ENCODE results near the gene BRAF.

DNA sequence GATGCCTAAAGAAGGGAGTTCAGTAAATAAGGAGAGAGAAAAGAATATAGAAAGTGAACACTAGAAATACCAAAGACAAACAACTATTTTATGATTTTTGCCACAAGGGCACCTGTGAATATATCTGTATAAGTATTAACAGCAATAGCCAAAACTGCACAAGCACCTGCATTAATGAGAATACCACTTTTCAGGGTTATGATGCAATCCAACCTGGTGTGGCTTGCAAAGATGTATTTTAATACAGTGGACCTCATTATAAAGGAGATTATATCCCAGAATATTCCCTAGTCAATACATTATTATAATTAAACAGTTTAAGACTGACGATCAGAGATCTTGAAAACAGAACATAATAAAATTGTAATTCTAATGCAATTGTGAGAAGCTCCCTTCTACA lies 4.0 kb downstream of the BRAF start:
- TF ChIP-seq CTCF (IDR thresholded peaks at IDR 0.05) (no peak), EZH2 (IDR thresholded peaks at IDR 0.05) (no peak), EZH2phosphoT487 (IDR thresholded peaks at IDR 0.05) (no peak)
